Medulla oblongata (tissue), 1 donor: ENCODE data around the gene ADCY3.

Experiments
- DNase-seq: peaks from one replicate; pipeline ENCODE4 v3.0.0-alpha.2; 2015; ENCODE audit errors: extremely low spot score

The ADCY3 gene

GRCh38 chr2:24926220-24926601 lies 6.2 kb upstream of the ADCY3 start:
- DNase-seq = no peak

GRCh38 chr2:24925815-24926214 lies 5.8 kb upstream of the ADCY3 start:
- DNase-seq = no peak

- DNase-seq = no peak
Measured at GRCh38 chr2:24924732-24925131, 4.7 kb upstream of the ADCY3 start.

- no peak for DNase-seq
Measured at GRCh38 chr2:24924266-24924665, 4.2 kb upstream of the ADCY3 start.

GRCh38 chr2:24923106-24923505 lies 3.1 kb upstream of the ADCY3 start:
- DNase-seq = no peak

- DNase-seq = no peak
Measured at GRCh38 chr2:24922556-24922955, 2.5 kb upstream of the ADCY3 start.

GRCh38 chr2:24920809-24921441 lies 888 bp upstream of the ADCY3 start:
- no peak for DNase-seq

GRCh38 chr2:24919506-24920097 lies 435 bp downstream of the ADCY3 start:
- DNase-seq = no peak

- no peak for DNase-seq
Measured at GRCh38 chr2:24919037-24919505, 966 bp downstream of the ADCY3 start.

- DNase-seq = no peak
Measured at GRCh38 chr2:24918326-24919036, 1.6 kb downstream of the ADCY3 start.

GRCh38 chr2:24917731-24918325 lies 2.2 kb downstream of the ADCY3 start:
- DNase-seq = no peak

GRCh38 chr2:24917086-24917485 lies 3.0 kb downstream of the ADCY3 start:
- DNase-seq = no peak

- no peak for DNase-seq
Measured at GRCh38 chr2:24915796-24916195, 4.2 kb downstream of the ADCY3 start.

GRCh38 chr2:24915175-24915574 lies 4.9 kb downstream of the ADCY3 start:
- no peak for DNase-seq

- DNase-seq = no peak
Measured at GRCh38 chr2:24914713-24915112, 5.3 kb downstream of the ADCY3 start.

GRCh38 chr2:24913911-24914310 lies 6.1 kb downstream of the ADCY3 start:
- DNase-seq = no peak

- no peak for DNase-seq
Measured at GRCh38 chr2:24912986-24913385, 7.1 kb downstream of the ADCY3 start.

GRCh38 chr2:24912523-24912922 lies 7.5 kb downstream of the ADCY3 start:
- DNase-seq = no peak

GRCh38 chr2:24910245-24910644 lies 9.8 kb downstream of the ADCY3 start:
- DNase-seq = no peak

GRCh38 chr2:24909555-24910177 lies 10.4 kb downstream of the ADCY3 start:
- no peak for DNase-seq

- DNase-seq = no peak
Measured at GRCh38 chr2:24908461-24908901, 11.6 kb downstream of the ADCY3 start.

GRCh38 chr2:24907116-24907515 lies 12.9 kb downstream of the ADCY3 start:
- no peak for DNase-seq
